Hematopoietic multipotent progenitor cell treated with erythropoietin and hydrocortisone succinate and interleukin-3 and kit ligand, for 15 days (in vitro differentiated cells): ENCODE measurements around the gene RAB5A.
"Not testable (repeated sequence)": the region's sequence is repeated elsewhere in the genome, so short reads cannot be mapped to it uniquely, and the experiment has no call there.

ENCODE experiments used
- DNase-seq: peaks from one replicate; pipeline ENCODE4 v3.0.0-alpha.2; 2015; ENCODE audit warnings: low spot score

RAB5A gene

GRCh38 chr3:20028905-20029331 lies 82.0 kb downstream of the RAB5A start:
- DNase-seq: no peak

GRCh38 chr3:20031939-20032338 lies 85.0 kb downstream of the RAB5A start:
- not testable (repeated sequence) for DNase-seq
